ENCODE data around the gene RGPD3. TPM values are rescaled to one million over a fixed set of nuclear protein-coding genes. Genes with fewer than 3 reads are reported as not detected.

The RGPD3 gene
- total RNA-seq, 1 experiment from 2014 or later, result 0.80 TPM

DNA sequence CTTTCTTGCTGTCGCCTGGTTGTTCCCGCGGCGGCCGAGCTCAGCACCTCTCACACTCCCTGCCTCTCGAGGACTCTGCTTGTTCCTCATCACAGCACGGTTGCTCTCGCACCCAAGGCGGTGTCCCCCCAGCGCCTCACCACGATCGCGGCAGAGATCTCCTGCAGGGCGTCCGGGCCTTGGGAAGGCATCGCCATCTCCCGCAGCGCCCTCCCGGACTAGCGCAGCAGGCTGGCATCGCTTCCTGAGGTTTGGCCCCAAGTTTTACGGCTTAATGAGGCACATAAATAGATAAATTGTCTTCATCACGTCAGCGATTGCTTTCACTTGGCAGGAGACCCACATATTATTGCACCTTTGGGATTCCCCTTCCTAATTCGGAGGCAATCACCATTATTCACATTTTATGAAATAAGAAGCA is 125.4 kb downstream of the RGPD3 start:
- DNase-seq (ENCODE audit: low read depth), result peak; percentile 5

GRCh38 chr2:106341666-106342065 is 126.5 kb downstream of the RGPD3 start:
- no peak for DNase-seq (ENCODE audit: low read depth)

Other genes with a start within 250 kb of the RGPD3 start
- not detected in 2 replicates for gene CD8B2, start 19.0 kb upstream of the RGPD3 start, total RNA-seq (2014; rRNA removed; shearing (Covaris generic))